HCT116 (cell line): Measurements from ENCODE around the gene FAM236B.
"Not testable (repeated sequence)": the region's sequence is repeated elsewhere in the genome, so short reads cannot be mapped to it uniquely, and the experiment has no call there.

ENCODE experiments used
- CBX3 ChIP-seq: IDR thresholded peaks from 2 replicates; pipeline ENCODE4 v1.6.1; 2012; ENCODE audit warnings: low read depth
- CEBPB ChIP-seq: IDR thresholded peaks from 2 replicates; pipeline ENCODE4 v1.6.1; 2012; ENCODE audit warnings: low read depth
- EZH2 ChIP-seq: fragments of 200-600 bp; sonication (generic); IDR thresholded peaks from 2 replicates; pipeline ENCODE4 v1.6.1; 2017; ENCODE audit warnings: antibody characterized with exemption, mixed run types
- EZH2phosphoT487 ChIP-seq: fragments of 200-600 bp; IDR thresholded peaks from 2 replicates; pipeline ENCODE4 v1.6.1; 2018; ENCODE audit warnings: antibody characterized with exemption, borderline replicate concordance
- POLR2A ChIP-seq: IDR thresholded peaks from 2 replicates; pipeline ENCODE4 v1.7.0; 2011; ENCODE audit warnings: borderline replicate concordance; ENCODE audit not compliant: insufficient read depth, insufficient read length; ENCODE audit errors: extremely low read depth
- SP1 ChIP-seq: IDR thresholded peaks from 2 replicates; pipeline ENCODE4 v1.6.1; 2012; ENCODE audit warnings: low read depth
- YY1 ChIP-seq: IDR thresholded peaks from 2 replicates; pipeline ENCODE4 v1.6.1; 2011; ENCODE audit warnings: low read length, low read depth, moderate library complexity, mild to moderate bottlenecking; ENCODE audit not compliant: insufficient replicate concordance; ENCODE audit errors: extremely low read depth
- ZFX ChIP-seq: fragments of 450-650 bp; IDR thresholded peaks from 2 replicates; pipeline ENCODE4 v1.6.1; 2017
- TF ChIP-seq, protein P1 (sequence below), 3 experiments: fragments of 200-600 bp in 1 of 3; sonication (generic) in 1 of 3; IDR thresholded peaks in 2 of 3; conservative IDR thresholded peaks in 1 of 3; 2 replicates each; pipeline ENCODE4 v1.5.1; 2012 to 2017; ENCODE audit warnings: low read depth in 2 of 3, low read length in 2 of 3, antibody characterized with exemption in 1 of 3, borderline replicate concordance in 1 of 3, control low read depth in 1 of 3, mild to moderate bottlenecking in 1 of 3, mixed read lengths in 1 of 3, mixed run types in 1 of 3, moderate library complexity in 1 of 3; ENCODE audit not compliant: insufficient read depth in 1 of 3
- TF ChIP-seq, protein P2 (sequence below): IDR thresholded peaks from 2 replicates; pipeline ENCODE4 v1.6.1; 2012
- TF ChIP-seq, protein P3 (sequence below): IDR thresholded peaks from 2 replicates; pipeline ENCODE4 v1.6.1; 2012; ENCODE audit warnings: low read depth

DNA sequence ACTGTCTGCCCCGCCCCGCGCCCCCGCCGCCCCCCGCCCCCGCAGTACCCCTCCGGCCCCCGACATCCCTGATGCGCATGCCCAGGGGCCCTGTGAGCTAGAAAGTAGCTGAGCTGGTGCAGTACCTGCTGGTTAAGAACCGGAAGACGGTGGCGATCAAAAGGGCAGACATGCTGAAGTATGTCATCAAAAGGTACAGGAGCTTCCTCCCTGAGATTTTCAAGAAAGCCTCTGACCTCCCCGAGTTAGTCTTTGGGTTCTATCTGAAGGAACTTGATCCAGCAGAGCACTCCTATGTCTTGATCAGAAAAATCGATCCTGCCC, 5.0 kb downstream of the FAM236B start:
- TF ChIP-seq, protein P1, sequence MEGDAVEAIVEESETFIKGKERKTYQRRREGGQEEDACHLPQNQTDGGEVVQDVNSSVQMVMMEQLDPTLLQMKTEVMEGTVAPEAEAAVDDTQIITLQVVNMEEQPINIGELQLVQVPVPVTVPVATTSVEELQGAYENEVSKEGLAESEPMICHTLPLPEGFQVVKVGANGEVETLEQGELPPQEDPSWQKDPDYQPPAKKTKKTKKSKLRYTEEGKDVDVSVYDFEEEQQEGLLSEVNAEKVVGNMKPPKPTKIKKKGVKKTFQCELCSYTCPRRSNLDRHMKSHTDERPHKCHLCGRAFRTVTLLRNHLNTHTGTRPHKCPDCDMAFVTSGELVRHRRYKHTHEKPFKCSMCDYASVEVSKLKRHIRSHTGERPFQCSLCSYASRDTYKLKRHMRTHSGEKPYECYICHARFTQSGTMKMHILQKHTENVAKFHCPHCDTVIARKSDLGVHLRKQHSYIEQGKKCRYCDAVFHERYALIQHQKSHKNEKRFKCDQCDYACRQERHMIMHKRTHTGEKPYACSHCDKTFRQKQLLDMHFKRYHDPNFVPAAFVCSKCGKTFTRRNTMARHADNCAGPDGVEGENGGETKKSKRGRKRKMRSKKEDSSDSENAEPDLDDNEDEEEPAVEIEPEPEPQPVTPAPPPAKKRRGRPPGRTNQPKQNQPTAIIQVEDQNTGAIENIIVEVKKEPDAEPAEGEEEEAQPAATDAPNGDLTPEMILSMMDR (IDR thresholded peaks at IDR 0.05 in 2 of 3, conservative IDR thresholded peaks at IDR 0.05 in 1 of 3; ENCODE audit: borderline replicate concordance in 1 of 3, insufficient read depth in 1 of 3, low read depth in 2 of 3, low read length in 2 of 3), result not testable (repeated sequence)
- not testable (repeated sequence) for TF ChIP-seq CEBPB, EZH2phosphoT487, POLR2A, EZH2, ZFX, SP1, CBX3, YY1
- TF ChIP-seq, protein P2, sequence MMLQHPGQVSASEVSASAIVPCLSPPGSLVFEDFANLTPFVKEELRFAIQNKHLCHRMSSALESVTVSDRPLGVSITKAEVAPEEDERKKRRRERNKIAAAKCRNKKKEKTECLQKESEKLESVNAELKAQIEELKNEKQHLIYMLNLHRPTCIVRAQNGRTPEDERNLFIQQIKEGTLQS, result not testable (repeated sequence)
- TF ChIP-seq, protein P3, sequence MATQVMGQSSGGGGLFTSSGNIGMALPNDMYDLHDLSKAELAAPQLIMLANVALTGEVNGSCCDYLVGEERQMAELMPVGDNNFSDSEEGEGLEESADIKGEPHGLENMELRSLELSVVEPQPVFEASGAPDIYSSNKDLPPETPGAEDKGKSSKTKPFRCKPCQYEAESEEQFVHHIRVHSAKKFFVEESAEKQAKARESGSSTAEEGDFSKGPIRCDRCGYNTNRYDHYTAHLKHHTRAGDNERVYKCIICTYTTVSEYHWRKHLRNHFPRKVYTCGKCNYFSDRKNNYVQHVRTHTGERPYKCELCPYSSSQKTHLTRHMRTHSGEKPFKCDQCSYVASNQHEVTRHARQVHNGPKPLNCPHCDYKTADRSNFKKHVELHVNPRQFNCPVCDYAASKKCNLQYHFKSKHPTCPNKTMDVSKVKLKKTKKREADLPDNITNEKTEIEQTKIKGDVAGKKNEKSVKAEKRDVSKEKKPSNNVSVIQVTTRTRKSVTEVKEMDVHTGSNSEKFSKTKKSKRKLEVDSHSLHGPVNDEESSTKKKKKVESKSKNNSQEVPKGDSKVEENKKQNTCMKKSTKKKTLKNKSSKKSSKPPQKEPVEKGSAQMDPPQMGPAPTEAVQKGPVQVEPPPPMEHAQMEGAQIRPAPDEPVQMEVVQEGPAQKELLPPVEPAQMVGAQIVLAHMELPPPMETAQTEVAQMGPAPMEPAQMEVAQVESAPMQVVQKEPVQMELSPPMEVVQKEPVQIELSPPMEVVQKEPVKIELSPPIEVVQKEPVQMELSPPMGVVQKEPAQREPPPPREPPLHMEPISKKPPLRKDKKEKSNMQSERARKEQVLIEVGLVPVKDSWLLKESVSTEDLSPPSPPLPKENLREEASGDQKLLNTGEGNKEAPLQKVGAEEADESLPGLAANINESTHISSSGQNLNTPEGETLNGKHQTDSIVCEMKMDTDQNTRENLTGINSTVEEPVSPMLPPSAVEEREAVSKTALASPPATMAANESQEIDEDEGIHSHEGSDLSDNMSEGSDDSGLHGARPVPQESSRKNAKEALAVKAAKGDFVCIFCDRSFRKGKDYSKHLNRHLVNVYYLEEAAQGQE, result not testable (repeated sequence)
